Left renal cortex interstitium (tissue), 4 donors: ENCODE data around the gene CFAP57. TPM values are rescaled to one million over a fixed set of nuclear protein-coding genes. Genes with fewer than 3 reads are reported as not detected.
"Not testable (repeated sequence)": the region's sequence is repeated elsewhere in the genome, so short reads cannot be mapped to it uniquely, and the experiment has no call there.

Source experiments
- DNase-seq, 4 donors: peaks; one replicate each; pipeline ENCODE4 v3.0.0-alpha.2; 2013; ENCODE audit warnings: low read depth in 4 of 4, low spot score in 2 of 4, missing footprints in 1 of 4
- polyA plus RNA-seq, 4 donors: library from polyadenylated mRNA; unstranded; fragments of 120-200 nt; gene quantifications; one replicate each; pipeline ENCODE4 v1.2.1, GENCODE V29; 2013; ENCODE audit not compliant: insufficient read length in 4 of 4

The CFAP57 gene
- 1 to 10 TPM; 2.8 to 4.9 (median 4.0) TPM for polyA plus RNA-seq

DNA sequence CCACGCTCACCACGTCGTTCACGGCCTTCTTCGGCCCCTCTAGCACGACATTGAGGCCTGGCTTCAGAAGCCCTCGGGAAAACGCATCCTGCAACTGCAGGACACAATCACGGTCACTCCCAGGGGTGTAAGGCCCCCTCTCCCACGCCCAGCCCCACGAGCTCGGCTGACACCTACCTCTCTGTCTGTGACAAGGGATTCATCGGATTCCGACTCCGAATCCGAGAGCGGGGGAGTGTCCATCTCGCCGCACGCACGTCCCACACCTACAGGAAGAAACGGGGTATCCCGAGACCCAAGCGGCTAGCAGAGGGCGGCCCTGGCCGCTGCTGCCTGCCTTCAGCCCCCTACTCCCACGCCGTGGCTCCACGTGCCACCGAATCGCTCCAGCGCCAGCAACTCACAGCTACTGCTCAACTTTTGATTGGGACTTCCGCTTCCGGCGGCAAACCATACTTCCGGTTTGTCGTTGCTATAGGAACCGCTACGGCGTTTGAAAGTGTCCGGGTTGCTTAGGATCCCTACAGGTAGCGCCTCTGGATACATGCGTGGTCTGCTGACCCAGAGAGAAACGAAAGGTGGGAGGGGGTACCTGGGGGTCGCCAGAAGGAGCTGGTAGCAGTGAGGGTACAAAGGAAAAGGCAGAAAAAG lies at the start of gene CFAP57, which contains the start of gene EBNA1BP2:
TSS of gene CFAP57 (plus strand) at position 455 of the 651 bp plus-strand sequence. CDS start 424 bp downstream, outside the sequence.
TSS of gene EBNA1BP2 (minus strand) at position 415 of the 651 bp plus-strand sequence. CDS start at position 243, 172 bp downstream.
- DNase-seq, result peak; percentile 90 to 96 (median 92)

DNA sequence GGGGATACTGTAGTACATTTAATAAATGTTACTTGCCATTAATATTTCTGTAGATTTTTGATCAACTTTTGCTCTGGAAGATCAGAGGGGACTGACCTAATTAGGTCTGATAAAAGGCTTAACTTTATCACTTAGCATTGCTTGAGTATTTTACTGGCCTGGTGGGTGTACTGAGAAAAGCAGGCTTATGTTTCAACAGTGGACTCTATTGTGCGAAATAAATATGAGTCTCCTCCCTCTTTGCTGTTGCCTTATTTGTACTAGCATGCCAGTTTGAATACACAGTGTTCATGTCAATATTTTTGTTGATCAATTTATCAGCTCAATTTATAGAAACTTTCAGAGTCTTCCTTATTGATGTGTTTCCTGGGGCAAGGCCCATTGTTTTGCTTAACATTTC lies 49.1 kb upstream of the CFAP57 start:
- DNase-seq, result no peak

DNA sequence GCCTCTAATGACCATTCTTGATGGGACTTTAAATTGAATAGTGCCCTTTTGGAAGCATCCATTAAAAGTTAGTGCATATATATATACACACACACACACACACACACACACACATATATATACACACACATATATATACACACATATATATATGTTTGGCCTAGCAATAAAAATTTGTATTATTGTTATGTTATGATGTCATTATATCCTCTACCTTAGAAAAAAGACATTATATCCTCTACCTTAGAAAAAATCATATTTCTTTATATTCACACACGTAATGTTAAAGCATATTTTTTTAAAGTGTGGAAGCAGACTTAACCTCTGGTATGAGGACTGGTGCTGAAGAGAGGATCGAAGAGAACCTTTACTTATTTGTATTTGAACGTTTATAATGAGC lies 43.3 kb upstream of the CFAP57 start:
- DNase-seq, result no peak

DNA sequence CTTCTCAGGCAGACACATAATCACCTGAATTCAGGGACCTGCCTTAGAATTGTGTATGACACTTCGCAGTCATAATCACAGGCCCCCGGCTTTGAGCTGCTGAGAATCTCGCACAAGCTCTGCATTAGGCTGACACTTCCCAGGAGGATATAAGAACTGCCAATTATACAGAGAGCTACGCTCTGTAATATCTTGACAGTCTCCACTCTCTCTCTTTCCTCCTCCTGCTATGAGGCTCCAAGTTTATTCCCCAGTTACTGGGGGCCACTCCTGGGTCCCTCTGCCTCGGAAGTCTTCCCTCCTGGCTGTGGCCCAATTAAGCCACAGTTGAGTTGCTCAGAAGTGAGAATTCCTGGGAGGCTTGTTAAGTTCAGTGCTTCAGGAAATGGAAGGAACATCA lies 42.7 kb upstream of the CFAP57 start:
- DNase-seq, result no peak

DNA sequence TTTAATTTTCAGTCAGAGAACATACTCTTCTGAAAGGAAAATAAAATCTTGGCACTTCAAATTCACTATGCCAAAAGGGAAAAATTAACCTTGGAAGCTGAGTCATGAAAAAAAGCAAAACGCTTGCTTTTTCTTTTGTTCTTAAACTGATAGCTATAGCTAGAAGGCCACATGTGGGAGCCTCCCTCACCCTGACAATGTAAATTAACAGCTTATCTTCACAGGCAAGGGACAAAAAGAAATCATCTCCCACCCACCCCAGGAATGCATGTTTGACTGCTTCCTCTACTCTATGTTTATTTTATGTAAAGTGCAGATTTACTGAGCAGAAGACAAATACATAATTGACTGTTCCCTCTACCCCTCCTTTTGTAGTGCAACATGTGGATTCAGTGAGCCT lies 38.1 kb upstream of the CFAP57 start:
- DNase-seq, result no peak

DNA sequence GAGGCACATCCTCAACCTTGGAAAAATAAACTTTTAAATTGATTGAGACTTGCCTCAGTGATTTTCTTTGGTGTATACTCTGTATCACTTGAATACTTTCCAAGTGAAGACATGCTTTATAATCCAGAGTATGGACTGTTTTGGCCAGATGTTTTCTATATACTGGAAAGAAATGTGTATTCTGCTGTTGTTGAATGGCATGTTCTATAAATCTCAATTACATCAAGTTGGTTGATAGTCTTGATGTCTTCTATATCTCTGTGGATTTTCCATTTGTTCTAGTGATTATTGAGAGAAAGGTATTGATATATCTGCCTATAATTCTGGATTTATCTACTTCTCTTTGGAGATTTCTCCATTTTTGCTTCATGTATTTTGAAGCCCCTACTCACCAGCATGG lies 37.5 kb upstream of the CFAP57 start:
- DNase-seq, result no peak

DNA sequence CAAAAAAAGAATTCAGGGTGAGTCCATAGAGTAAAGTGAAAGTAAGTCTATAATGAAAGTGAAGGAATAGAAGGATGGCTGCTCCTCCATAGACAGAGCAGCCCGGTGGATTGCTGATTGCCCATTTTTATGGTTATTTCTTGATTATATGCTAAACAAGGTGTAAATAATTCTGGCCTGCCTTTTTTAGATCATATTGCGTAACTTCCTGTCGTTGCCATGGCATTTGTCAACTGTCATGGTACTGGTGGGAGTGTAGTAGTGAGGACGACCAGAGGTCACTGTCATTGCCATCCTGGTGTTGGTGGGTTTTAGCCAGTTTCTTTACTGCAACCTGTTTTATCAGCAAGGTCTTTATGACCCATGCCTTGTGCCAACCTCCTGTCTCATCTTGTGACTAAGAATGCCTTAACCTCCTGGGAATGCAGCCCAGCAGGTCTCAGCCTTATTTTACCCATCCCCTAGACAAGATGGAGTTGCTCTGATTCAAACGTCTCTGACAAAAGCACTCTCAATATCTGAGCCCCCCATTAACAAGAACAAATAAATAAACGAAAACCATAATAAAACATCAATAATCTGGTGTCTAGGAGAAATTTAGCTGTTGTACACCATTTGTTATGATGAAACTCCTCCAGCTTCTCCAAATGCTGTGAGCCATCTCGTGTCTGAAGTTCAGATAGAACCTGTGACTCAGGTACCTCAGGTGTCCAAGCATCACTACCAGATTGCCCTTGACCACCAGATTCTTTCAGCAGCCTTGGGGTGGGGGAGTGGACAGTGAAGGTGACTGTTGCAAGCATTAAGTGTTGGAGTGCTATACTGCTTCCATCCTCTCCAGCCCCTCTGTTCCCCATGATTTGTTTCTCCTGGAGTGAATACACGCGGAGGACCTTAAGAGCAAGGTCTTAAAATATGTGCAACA lies 36.0 kb upstream of the CFAP57 start:
- no peak for DNase-seq

DNA sequence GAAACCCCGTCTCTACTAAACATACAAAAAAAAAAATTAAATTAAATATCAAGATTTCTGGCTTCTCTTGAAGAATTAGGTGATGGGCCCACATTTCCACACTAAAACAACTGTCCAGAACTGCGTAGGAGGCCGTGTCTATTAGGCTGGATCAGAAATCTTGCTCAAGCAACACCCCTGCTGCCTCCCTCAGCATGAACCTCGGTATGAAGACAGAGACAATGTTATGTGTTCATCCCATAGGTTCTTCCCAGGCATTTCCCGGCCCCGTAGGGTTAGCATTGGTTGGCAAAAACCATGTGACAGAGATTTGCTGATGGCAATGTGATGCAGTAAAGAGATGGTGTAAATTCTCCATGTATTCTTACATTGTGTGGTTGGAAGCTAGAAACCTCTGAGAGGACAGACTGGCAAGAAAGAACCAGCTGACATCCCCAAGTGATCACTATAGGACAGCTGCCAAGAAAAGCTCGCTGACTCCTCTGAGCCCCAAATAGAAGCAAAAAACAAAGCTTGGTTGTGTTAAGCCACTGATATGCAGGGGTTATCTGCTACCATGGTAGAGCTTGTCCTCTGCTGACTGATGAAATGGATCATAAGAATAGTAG lies 34.6 kb upstream of the CFAP57 start:
- DNase-seq, result no peak

DNA sequence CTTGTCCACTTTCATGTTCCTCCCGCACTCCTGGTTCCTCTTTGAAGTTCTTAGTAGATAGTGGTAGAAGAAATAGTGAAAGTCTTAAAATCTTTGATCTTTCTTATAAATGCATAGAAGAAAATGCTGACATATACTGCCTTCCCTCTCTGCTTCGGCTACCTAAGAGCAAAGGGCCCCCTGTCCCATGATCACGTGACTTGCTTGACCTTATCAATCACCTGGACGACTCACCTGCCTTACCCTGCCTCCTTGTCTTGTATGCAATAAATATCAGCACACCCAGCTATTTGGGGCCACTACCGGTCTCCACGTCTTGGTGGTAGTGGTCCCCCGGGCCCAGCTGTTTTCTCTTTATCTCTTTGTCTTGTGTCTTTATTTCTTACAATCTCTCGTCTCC lies 32.8 kb upstream of the CFAP57 start:
- not testable (repeated sequence) for DNase-seq

DNA sequence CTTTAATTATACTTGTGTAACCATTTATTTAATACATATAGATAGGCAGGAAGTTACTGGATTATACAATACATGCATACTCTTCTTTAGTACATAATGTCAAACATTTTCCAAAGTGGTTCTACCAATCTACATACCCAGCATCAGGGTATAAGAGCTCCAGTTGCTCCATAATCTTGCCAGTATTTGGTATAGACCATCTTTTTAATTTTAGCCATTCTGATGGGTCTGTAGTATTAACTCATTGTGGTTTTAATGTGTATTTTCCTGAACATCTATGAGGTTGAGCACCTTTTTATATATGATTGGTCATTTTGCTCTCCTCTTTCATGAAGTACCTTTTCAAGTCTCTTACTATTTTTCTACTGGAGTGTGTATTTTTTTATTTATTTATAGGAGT lies 32.1 kb upstream of the CFAP57 start:
- DNase-seq, result no peak

DNA sequence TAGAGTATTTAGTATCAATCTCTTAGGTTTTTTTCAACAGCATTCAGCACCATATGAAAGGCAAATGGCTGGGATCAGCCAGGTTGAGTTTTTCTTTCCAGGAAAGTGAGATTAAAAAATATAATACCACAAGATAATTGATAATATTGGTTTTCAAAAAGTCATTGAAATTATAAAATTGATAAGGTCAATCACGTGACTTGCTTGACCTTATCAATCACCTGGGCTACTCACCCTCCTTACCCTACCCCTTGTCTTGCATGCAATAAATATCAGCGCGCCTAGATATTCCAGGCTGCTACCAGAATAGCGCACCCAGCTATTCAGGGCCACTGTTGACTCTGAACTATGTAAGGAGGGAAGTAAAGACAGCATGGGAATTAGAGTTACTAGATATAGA lies 31.5 kb upstream of the CFAP57 start:
- no peak for DNase-seq

DNA sequence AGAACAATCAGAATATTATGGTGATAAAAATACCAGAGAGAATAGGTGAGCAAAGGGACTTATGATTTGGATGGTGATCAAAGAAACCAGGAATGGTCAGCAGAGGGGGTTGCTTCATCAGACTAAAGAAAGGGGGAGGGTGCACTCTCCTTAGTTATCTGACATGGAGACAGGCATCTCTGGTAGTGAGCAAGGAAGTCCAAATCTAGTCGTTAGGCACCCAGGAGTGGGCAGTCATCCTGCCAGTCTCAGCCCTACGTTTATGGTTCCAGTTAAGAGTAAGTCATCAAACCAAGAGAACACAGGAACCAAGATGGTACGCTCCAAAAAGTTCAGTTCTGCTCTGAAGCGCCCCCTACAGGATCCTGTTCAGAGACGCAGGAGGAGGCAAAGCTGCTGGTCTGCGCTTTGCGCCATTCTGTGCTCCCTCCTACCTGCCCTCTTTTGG lies 28.7 kb upstream of the CFAP57 start:
- DNase-seq, result no peak

DNA sequence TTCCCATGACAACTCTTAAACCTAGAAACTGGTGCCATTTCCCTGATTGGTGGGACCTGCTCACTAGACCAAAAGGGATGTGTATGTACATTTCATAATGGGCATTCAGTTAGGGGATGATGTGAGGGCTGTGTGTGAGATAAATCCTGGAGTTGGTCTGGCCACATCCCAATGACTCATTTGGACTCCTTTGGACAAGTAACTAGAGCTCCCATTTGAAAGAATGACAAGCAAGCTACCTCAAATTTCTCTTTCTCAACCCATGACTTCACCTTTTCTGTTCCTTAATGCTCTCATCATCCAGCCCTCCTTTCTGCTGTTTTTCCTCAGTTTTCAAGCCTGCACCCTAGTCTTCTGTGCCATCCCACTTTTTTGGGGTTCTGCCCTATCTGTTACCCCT lies 27.9 kb upstream of the CFAP57 start:
- no peak for DNase-seq

DNA sequence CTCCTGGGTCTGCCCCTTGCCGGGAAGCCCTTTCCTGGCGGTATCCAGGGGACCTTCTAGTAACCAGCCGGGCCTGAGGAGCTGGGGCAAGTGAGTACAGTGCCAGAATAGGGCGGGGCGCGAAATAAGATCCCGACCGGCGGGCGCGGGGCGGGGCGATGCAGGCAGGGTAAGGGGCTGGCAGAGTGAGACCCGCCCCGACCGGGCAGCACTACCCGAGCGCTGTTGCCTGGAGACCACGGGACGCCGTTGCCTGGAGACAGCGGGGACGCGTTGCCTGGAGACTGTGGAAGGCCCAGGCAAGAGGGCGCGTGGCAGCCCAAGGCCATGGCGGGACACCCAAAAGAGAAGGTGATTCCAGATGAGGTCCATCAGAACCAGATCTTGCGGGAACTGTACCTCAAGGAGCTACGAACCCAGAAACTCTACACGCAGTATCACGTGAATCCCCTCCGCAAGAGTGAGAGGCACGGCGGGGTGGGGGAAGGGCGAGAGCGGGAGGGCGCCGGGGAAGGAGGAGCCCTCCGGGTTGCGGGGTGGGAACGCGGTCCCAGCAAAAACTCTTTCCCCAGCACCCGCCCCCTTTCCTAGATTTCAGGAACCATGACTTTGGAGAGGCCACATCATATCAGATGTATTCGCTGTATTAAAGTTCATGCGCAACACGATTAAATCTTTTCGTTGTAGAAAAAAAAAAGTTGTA lies 24.4 kb upstream of the CFAP57 start:
- peak; percentile 60 to 80 (median 66) for DNase-seq

DNA sequence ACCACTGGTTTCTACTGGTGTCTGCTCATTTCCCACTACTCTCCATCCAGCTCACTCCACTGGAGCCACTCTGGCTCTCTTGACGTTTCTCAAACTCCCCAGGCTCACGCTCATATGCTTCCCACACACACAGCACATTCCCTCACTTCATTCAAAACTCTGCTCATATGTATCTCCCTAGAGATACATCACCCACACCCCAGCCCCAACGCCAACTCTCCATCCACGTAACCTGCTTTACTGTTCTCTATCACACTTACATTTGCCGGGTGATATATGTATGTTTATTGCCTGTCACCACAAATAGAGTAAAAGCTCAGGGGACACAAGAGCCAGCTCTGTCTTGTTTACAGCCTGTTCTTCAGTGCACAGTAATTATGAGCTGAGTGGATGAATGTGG lies 22.2 kb upstream of the CFAP57 start:
- no peak for DNase-seq

DNA sequence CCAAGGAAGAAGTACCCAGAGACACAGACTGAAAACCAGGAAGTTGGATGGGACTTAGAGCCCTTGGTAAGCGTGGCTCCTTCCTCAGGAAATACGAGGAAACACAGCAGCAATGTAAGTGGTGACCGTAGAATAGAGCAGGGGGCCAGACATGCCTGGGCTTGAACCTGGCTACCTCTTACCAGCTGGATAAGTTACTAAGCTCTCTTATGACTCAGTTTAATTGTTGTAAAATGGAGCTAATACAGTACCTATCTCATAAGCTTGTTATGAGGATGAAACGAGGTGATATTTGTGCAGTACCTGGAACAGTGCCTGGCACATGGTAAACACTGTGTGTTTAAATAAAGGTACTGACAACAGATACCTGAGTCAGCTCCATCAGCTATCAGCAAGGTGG lies 19.3 kb upstream of the CFAP57 start:
- no peak for DNase-seq

DNA sequence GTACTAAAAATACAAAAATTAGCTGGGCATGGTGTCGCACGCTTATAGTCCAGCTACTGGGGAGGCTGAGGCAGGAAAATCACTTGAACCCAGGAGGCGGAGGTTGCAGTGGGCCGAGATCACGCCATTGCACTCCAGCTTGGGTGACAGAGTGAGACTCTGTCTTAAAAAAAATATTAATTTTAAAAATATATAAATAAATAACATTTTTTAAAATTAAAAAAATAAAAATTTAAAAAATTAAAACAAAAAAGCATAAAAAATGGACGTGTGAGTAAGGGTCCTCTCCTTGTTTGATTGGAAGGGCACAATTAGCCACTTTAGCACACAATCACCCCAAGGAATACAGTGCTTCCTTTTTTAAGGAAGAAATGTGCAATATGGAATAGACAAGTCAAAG lies 18.7 kb upstream of the CFAP57 start:
- DNase-seq, result no peak

DNA sequence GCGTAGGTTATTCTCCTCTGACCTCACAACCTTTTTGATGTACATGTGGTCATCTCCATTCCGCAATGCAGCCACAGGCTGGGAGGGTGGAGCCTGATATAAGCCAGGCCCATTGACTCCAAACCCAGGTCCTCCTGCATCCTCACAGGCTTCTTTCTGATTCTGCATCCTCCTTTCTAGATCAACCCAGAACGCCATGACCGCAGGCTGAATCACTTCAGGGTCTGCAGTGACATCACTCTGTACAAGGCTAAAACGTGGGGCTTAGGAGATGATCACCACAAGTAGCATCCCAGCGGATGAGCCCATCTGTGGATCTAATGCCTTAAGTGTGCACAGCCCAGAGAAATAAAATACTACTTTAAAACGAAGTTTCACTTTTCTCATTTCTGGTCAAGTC lies 16.1 kb upstream of the CFAP57 start:
- no peak for DNase-seq

DNA sequence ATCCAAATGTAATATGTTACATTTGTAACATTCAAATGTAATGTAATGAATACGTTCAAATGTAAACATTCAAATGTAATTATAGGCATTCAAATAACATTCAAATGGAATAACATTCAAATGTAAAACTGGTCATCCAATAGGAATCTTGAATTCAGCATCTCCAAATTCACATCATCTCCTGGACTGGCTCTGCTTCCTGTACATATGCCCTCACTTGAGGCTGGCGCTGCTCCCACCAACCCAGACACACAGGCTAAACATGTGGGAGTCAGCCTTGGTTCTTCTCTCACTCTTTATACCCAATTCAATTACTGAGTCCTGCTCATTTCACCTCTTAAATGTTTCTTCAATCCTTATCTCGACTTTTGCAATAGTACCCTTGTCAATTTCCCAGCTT lies 7.0 kb upstream of the CFAP57 start:
- no peak for DNase-seq

DNA sequence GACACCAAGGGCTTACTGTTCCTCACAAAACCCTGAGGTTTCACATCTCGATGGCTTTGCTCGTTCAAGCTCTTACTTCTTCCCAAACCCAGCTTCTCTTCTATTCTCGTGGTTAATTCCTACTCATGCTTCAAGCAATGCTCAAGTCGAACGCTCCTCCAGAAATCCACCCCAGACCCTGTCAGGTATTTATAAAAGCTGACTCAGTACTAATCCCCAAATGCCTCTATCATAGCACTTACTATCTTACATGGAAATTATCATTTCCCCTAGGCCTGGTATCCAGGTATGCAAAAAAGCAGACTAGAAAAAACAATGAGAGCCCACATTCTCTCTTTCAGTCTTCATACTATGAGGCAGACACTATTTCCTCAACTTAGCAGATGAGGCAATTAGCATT lies 6.4 kb upstream of the CFAP57 start:
- DNase-seq, result no peak
